ENCODE data around the gene FARS2.
A peak's percentile ranks its signal among the peaks of the same experiment; 100 is the strongest.

FARS2 gene

DNA sequence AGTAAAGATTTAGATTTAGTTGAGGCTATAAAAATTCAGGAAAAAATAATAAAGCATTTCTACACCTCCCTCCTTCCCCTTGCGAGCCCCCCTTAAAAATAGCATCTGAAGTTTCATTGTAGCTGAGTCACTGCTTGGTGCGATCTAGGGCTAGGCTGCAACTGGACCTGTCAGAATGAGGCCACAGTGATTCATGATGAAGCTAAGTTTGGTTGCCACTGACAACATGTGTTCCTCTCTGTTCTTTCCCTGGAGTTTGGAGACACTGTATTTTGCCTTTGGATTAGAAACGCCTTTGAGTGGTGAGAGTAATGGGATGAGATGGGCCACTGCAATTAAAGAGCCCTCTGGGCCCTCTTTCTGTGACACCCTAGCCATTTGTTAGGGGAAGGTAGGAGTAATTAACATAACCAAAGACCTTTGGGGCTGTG, 411.3 kb downstream of the FARS2 start:
- H3K4me3 ChIP-seq (ENCODE audit: low read depth, low read length), result no peak overlapping the region
- in situ Hi-C loops (cut with HindIII; ENCODE audit: low sequenced_read_pairs), result no loop called here
- TF ChIP-seq, protein P1, sequence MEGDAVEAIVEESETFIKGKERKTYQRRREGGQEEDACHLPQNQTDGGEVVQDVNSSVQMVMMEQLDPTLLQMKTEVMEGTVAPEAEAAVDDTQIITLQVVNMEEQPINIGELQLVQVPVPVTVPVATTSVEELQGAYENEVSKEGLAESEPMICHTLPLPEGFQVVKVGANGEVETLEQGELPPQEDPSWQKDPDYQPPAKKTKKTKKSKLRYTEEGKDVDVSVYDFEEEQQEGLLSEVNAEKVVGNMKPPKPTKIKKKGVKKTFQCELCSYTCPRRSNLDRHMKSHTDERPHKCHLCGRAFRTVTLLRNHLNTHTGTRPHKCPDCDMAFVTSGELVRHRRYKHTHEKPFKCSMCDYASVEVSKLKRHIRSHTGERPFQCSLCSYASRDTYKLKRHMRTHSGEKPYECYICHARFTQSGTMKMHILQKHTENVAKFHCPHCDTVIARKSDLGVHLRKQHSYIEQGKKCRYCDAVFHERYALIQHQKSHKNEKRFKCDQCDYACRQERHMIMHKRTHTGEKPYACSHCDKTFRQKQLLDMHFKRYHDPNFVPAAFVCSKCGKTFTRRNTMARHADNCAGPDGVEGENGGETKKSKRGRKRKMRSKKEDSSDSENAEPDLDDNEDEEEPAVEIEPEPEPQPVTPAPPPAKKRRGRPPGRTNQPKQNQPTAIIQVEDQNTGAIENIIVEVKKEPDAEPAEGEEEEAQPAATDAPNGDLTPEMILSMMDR (IDR thresholded peaks at IDR 0.05; ENCODE audit: low read depth, low read length), result no peak
- DNase-seq (ENCODE audit: low read depth, low spot score), result peak; percentile 80

DNA sequence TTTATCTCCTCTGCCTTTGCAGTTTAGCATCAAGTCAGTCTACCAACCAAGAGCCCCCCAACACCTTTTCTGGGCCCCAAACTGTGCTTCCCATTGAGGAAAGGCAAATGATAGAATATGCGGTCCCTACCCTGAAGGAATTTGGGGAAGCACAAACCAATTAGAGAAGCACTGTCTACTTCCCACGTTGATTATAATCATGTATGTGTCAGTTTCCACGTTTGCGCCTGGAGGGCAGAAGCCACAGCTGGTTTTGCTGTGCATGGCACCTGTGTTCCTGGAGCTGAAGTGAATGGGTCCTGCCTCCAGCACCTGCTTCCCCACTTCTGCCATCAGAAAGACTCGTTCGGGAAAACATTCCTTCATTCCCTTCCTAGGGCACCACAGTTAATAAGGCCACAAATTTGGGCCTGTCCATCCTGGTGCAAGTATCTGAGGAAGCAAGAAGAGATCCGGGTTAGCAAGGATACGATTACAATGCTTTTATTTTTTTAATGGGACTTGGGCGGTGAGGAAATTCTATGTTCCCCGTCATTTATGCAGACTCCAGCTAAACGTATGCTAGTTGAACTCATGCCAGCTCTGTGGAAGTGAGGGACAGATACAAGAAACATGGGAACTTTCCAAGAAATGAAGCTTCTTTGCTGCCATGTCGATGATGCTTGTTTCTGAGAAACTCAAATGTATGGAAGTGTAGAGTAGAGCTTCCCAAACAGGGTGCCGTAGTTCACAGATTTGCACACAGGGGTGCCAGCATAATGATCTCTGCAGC, 411.9 kb downstream of the FARS2 start:
- H3K4me3 ChIP-seq (ENCODE audit: low read depth, low read length), result no peak overlapping the region
- DNase-seq (ENCODE audit: low read depth, low spot score), result no peak
- TF ChIP-seq, protein P1 (IDR thresholded peaks at IDR 0.05; ENCODE audit: low read depth, low read length), result no peak
- in situ Hi-C loops (cut with HindIII; ENCODE audit: low sequenced_read_pairs), result no loop called here

DNA sequence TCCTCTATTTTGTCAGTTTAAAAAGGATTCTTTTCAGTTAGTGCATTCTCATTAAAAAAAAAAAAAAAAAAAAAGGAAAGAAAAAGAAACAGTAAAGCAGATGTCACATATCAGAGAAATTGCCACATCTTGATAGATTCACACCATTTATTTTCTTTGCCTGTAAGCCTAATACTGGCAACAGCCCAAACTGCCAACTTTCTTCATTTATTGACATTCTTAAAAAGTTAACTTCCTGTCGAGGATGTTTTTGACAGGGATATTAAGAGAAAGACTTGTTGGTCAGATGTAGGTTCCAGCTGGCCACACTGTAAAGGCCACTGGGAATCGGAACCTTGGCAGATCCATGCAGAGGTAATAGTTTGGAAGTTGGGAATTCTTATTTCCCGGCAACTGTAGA, 412.8 kb downstream of the FARS2 start:
- H3K4me3 ChIP-seq (ENCODE audit: low read depth, low read length), result no peak overlapping the region
- TF ChIP-seq, protein P1 (IDR thresholded peaks at IDR 0.05; ENCODE audit: low read depth, low read length), result no peak
- no peak for DNase-seq (ENCODE audit: low read depth, low spot score)
- in situ Hi-C loops (cut with HindIII; ENCODE audit: low sequenced_read_pairs), result no loop called here

DNA sequence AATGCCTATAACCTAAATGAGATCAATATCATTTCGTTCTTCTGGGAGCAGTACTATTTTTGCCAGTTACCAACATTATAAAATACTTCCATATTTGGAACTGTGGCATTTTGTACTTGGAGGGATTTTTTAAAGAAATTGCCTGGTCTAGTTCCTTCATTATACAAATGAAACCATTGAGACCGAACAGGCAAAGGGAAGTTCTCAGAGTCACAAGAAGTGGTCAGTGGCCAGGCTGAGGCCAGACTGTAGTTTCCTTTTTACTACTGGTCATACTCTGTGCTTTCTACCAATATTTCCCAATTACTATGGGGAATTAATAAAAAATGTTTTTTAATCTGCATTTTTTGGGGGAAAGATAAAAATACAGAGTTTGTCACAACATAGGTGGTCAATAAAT, 413.4 kb downstream of the FARS2 start:
- no peak overlapping the region for H3K4me3 ChIP-seq (ENCODE audit: low read depth, low read length)
- no peak for DNase-seq (ENCODE audit: low read depth, low spot score)
- TF ChIP-seq, protein P1 (IDR thresholded peaks at IDR 0.05; ENCODE audit: low read depth, low read length), result no peak
- in situ Hi-C loops (cut with HindIII; ENCODE audit: low sequenced_read_pairs), result no loop called here

DNA sequence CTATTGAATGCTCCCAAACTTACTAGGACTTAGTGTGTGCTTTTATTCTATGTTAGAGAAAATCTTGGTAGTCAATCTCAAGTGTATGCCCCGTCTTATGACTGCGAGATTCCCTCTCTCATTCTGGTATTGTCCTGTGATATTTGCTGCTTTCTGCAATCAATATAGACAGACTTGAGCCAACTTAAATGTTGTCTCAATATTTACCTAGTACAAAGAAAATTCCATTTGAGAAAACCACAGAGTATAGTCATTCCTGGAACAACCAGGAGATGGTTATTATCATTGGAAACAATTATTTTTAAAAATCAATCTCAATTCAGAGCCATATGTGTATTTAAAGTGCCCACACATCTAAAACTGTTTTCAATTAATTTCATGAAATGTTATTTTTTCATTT, 415.4 kb downstream of the FARS2 start:
- TF ChIP-seq, protein P1 (IDR thresholded peaks at IDR 0.05; ENCODE audit: low read depth, low read length), result no peak
- H3K4me3 ChIP-seq (ENCODE audit: low read depth, low read length), result no peak overlapping the region
- DNase-seq (ENCODE audit: low read depth, low spot score), result no peak
- in situ Hi-C loops (cut with HindIII; ENCODE audit: low sequenced_read_pairs), result no loop called here

DNA sequence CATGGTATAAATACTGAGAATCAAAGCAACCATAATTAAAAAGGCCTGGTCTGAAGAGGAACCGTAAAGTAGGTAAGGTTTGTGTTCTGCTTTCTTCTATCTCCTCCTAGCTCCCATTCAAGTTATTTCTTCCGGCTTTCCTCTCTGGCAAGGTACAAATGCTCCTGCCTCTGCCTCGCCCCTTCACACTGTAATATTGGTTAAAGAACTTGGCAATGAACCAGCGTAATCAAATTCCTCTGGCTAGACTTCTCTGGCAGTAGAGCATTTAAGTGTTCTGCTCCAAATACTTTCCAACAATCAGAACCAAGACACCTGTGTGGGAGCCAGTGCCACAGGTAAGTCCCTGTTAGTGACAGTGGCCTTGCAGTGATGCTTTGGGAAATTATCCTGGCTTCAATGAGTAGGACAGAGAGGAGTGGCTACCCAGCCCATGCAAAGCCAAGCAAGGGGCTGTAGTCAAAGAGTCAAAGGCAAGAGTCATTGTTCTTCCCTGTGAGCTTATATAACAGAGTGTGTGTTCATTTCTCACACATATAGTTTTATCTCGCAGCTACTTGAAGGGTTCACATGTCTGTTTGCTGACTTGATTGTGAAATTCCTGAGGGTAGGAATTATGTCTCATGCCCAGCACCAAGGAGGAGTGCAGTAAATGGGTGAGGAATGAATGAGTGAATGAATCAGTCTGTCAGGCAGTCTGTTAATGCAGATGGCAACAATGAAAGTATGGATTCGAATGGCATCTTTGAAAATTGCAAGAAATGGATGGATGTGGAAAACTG, 416.1 kb downstream of the FARS2 start:
- no peak for DNase-seq (ENCODE audit: low read depth, low spot score)
- in situ Hi-C loops (cut with HindIII; ENCODE audit: low sequenced_read_pairs), result no loop called here

More for the DNA sequence above, 416.1 kb downstream of the FARS2 start:
- TF ChIP-seq, protein P1 (IDR thresholded peaks at IDR 0.05; ENCODE audit: low read depth, low read length), result no peak
- no peak overlapping the region for H3K4me3 ChIP-seq (ENCODE audit: low read depth, low read length)

All from astrocyte of the spinal cord (primary cell).